Stimulated activated naive B cell treated with anti-CD40 and anti-IgM and Interleukin-4, amounts not matched to agents 10 μg/mL and 1 μg/mL and 100 μg/mL, for 72 hours (primary cell): ENCODE data around the gene PRPF38B.
"Not testable (repeated sequence)": the region's sequence is repeated elsewhere in the genome, so short reads cannot be mapped to it uniquely, and the experiment has no call there.

Experiments used
- ATAC-seq, 2 donors: fragments of 150-1000 bp; cut with Tn5 transposase; replicated peaks; 2 replicates each; pipeline ENCODE4 v1.10.0; 2021; ENCODE audit warnings: moderate library complexity in 1 of 2
- DNase-seq: peaks from one replicate; pipeline ENCODE4 v3.0.0; 2021
- H3K27ac Mint-ChIP-seq: one replicate; pipeline ENCODE4 v1.8.0; 2022; ENCODE audit warnings: mild to moderate bottlenecking, mixed read lengths
- H3K27me3 Mint-ChIP-seq, 2 donors: one replicate each; pipeline ENCODE4 v1.8.0; 2022; ENCODE audit warnings: mixed read lengths in 2 of 2
- H3K36me3 Mint-ChIP-seq, 2 donors: one replicate each; pipeline ENCODE4 v1.8.0; 2022; ENCODE audit warnings: mixed read lengths in 2 of 2, mild to moderate bottlenecking in 1 of 2
- H3K4me1 Mint-ChIP-seq, 2 donors: one replicate each; pipeline ENCODE4 v1.8.0; 2022; ENCODE audit warnings: mixed read lengths in 2 of 2, mild to moderate bottlenecking in 1 of 2
- H3K4me3 Mint-ChIP-seq, 2 donors: one replicate each; pipeline ENCODE4 v1.8.0; 2022; ENCODE audit warnings: mild to moderate bottlenecking in 2 of 2, mixed read lengths in 2 of 2, moderate library complexity in 1 of 2
- H3K9me3 Mint-ChIP-seq, 2 donors: one replicate each; pipeline ENCODE4 v1.8.0; 2022; ENCODE audit warnings: mixed read lengths in 2 of 2, mild to moderate bottlenecking in 1 of 2

Gene PRPF38B

GRCh38 chr1:108695535-108695934 is 3.4 kb downstream of the PRPF38B start:
- H3K9me3 Mint-ChIP-seq, result no peaks in the 10 kb centered on the region
- peaks cover 22 to 34% of the 10 kb centered on the region in 2 donors for H3K4me1 Mint-ChIP-seq
- H3K27ac Mint-ChIP-seq, result peak overlapping the region; percentile 65
- peak overlapping the region; percentile 25 to 53 for H3K4me3 Mint-ChIP-seq
- H3K27me3 Mint-ChIP-seq, result no peaks in the 10 kb centered on the region
- ATAC-seq (no peak), DNase-seq (no peak)
- peaks cover 36 to 52% of the 10 kb centered on the region in 2 donors for H3K36me3 Mint-ChIP-seq

GRCh38 chr1:108699375-108700332 is 7.5 kb downstream of the PRPF38B start:
- Mint-ChIP-seq H3K4me1 (peaks cover 13 to 19% of the 10 kb centered on the region in 2 donors), H3K9me3 (no peaks in the 10 kb centered on the region), H3K36me3 (peaks cover 24 to 43% of the 10 kb centered on the region in 2 donors), H3K4me3 (no peak overlapping the region), H3K27ac (peak overlapping the region; percentile 4), H3K27me3 (no peaks in the 10 kb centered on the region)
- ATAC-seq, result peak in 1 of 2 donors; percentile 31
- DNase-seq, result no peak

- DNase-seq, result no peak
- no peaks in the 10 kb centered on the region for H3K27me3 Mint-ChIP-seq
- H3K4me3 Mint-ChIP-seq, result no peak overlapping the region
- ATAC-seq, result no peak
- peaks cover 11 to 13% of the 10 kb centered on the region in 2 donors for H3K4me1 Mint-ChIP-seq
- H3K27ac Mint-ChIP-seq, result no peak overlapping the region
- no peaks in the 10 kb centered on the region for H3K9me3 Mint-ChIP-seq
- H3K36me3 Mint-ChIP-seq, result peaks cover 21 to 37% of the 10 kb centered on the region in 2 donors
Measured at GRCh38 chr1:108701176-108701849, 9.2 kb downstream of the PRPF38B start.

- H3K9me3 Mint-ChIP-seq, ATAC-seq, H3K4me3 Mint-ChIP-seq, DNase-seq, H3K27me3 Mint-ChIP-seq: not testable (repeated sequence)
- peak overlapping the region; percentile 14 for H3K27ac Mint-ChIP-seq
- H3K36me3 Mint-ChIP-seq, result peaks cover 21 to 34% of the 10 kb centered on the region in 2 donors
- peaks cover 11 to 13% of the 10 kb centered on the region in 2 donors for H3K4me1 Mint-ChIP-seq
Measured at GRCh38 chr1:108702109-108702508, 10.0 kb downstream of the PRPF38B start.

GRCh38 chr1:108703939-108704338 is 11.8 kb downstream of the PRPF38B start:
- Mint-ChIP-seq H3K27ac (no peak overlapping the region), H3K27me3 (no peaks in the 10 kb centered on the region), H3K36me3 (peaks cover 13 to 22% of the 10 kb centered on the region in 2 donors), H3K4me1 (peaks cover 11 to 13% of the 10 kb centered on the region in 2 donors), H3K4me3 (no peak overlapping the region), H3K9me3 (no peaks in the 10 kb centered on the region)
- ATAC-seq (peak; percentile 8 to 23), DNase-seq (no peak)

GRCh38 chr1:108704496-108704895 is 12.4 kb downstream of the PRPF38B start:
- Mint-ChIP-seq H3K27me3 (no peaks in the 10 kb centered on the region), H3K4me3 (no peak overlapping the region), H3K27ac (no peak overlapping the region), H3K4me1 (peaks cover 6 to 8% of the 10 kb centered on the region in 2 donors), H3K9me3 (no peaks in the 10 kb centered on the region), H3K36me3 (peaks cover 8 to 16% of the 10 kb centered on the region in 2 donors)
- no peak for DNase-seq
- no peak for ATAC-seq

GRCh38 chr1:108706643-108707042 is 14.5 kb downstream of the PRPF38B start:
- peaks cover 0 to 7% of the 10 kb centered on the region in 2 donors for H3K36me3 Mint-ChIP-seq
- no peak overlapping the region for H3K4me3 Mint-ChIP-seq
- no peak for ATAC-seq
- H3K27me3 Mint-ChIP-seq, result no peaks in the 10 kb centered on the region
- DNase-seq, result no peak
- H3K27ac Mint-ChIP-seq, result no peak overlapping the region
- no peaks in the 10 kb centered on the region for H3K9me3 Mint-ChIP-seq
- H3K4me1 Mint-ChIP-seq, result no peaks in the 10 kb centered on the region

- no peaks in the 10 kb centered on the region for H3K36me3 Mint-ChIP-seq
- H3K4me3 Mint-ChIP-seq, result no peak overlapping the region
- DNase-seq (no peak), ATAC-seq (peak; percentile 61 to 64)
- peaks cover 0 to 8% of the 10 kb centered on the region in 2 donors for H3K27me3 Mint-ChIP-seq
- no peaks in the 10 kb centered on the region for H3K9me3 Mint-ChIP-seq
- no peak overlapping the region for H3K27ac Mint-ChIP-seq
- H3K4me1 Mint-ChIP-seq, result no peaks in the 10 kb centered on the region
Measured at GRCh38 chr1:108708691-108709660, 16.9 kb downstream of the PRPF38B start.

GRCh38 chr1:108712606-108713150 is 20.6 kb downstream of the PRPF38B start, which contains the start of gene FNDC7:
Gene FNDC7 (plus strand): TSS chr1:108712908. CDS start chr1:108712934, 26 bp downstream.
- no peak for DNase-seq
- Mint-ChIP-seq H3K9me3 (no peaks in the 10 kb centered on the region), H3K27ac (no peak within 1 kb of the TSS), H3K27me3 (peaks cover 6 to 18% of the 10 kb centered on the region in 2 donors), H3K4me1 (no peaks in the 10 kb centered on the region), H3K36me3 (no peaks in the 10 kb centered on the region), H3K4me3 (no peak within 1 kb of the TSS)
- ATAC-seq, result no peak

GRCh38 chr1:108715932-108716331 is 23.8 kb downstream of the PRPF38B start:
- Mint-ChIP-seq H3K9me3 (no peaks in the 10 kb centered on the region), H3K4me1 (peaks cover 3 to 8% of the 10 kb centered on the region in 2 donors), H3K4me3 (no peak overlapping the region), H3K36me3 (no peaks in the 10 kb centered on the region), H3K27ac (no peak overlapping the region), H3K27me3 (peaks cover 6 to 18% of the 10 kb centered on the region in 2 donors)
- DNase-seq (no peak), ATAC-seq (no peak)

GRCh38 chr1:108716437-108717230 is 24.5 kb downstream of the PRPF38B start:
- H3K27me3 Mint-ChIP-seq, result peaks cover 6 to 18% of the 10 kb centered on the region in 2 donors
- no peak overlapping the region for H3K4me3 Mint-ChIP-seq
- ATAC-seq (no peak), DNase-seq (no peak)
- peaks cover 3 to 8% of the 10 kb centered on the region in 2 donors for H3K4me1 Mint-ChIP-seq
- H3K36me3 Mint-ChIP-seq, result no peaks in the 10 kb centered on the region
- H3K9me3 Mint-ChIP-seq, result no peaks in the 10 kb centered on the region
- no peak overlapping the region for H3K27ac Mint-ChIP-seq

- Mint-ChIP-seq H3K27me3 (peaks cover 6 to 15% of the 10 kb centered on the region in 2 donors), H3K4me3 (no peak overlapping the region), H3K9me3 (no peaks in the 10 kb centered on the region), H3K36me3 (no peaks in the 10 kb centered on the region), H3K4me1 (peaks cover 3 to 8% of the 10 kb centered on the region in 2 donors), H3K27ac (no peak overlapping the region)
- no peak for ATAC-seq
- DNase-seq, result no peak
Measured at GRCh38 chr1:108717774-108718316, 25.7 kb downstream of the PRPF38B start.
